Neuron (in vitro differentiated cells): ENCODE data around the gene AFF1.

Source experiments
- H2AFZ ChIP-seq: one replicate; pipeline ENCODE4 v1.6.1; 2013; ENCODE audit warnings: low read depth, mild to moderate bottlenecking, inconsistent platforms, low read length, moderate library complexity
- H3K27me3 ChIP-seq: one replicate; pipeline ENCODE4 v1.6.1; 2013; ENCODE audit warnings: low read length; ENCODE audit not compliant: insufficient read depth
- H3K36me3 ChIP-seq: one replicate; pipeline ENCODE4 v1.6.1; 2013; ENCODE audit warnings: low read length; ENCODE audit not compliant: insufficient read depth
- H3K4me1 ChIP-seq: one replicate; pipeline ENCODE4 v1.6.1; 2013; ENCODE audit warnings: low read length; ENCODE audit not compliant: insufficient read depth
- H3K4me3 ChIP-seq: 2 replicates; pipeline ENCODE4 v1.5.1; 2013; ENCODE audit warnings: mild to moderate bottlenecking, low read length, moderate library complexity
- H3K9me3 ChIP-seq: one replicate; pipeline ENCODE4 v1.6.1; 2013; ENCODE audit warnings: low read length

Gene AFF1

GRCh38 chr4:87093443-87094123 is 158.8 kb downstream of the AFF1 start:
- Histone ChIP-seq H3K4me3 (no peak overlapping the region), H3K4me1 (no peaks in the 10 kb centered on the region), H2AFZ (no peak overlapping the region), H3K27me3 (no peaks in the 10 kb centered on the region), H3K9me3 (no peaks in the 10 kb centered on the region), H3K36me3 (peaks cover 7% of the 10 kb centered on the region)

DNA sequence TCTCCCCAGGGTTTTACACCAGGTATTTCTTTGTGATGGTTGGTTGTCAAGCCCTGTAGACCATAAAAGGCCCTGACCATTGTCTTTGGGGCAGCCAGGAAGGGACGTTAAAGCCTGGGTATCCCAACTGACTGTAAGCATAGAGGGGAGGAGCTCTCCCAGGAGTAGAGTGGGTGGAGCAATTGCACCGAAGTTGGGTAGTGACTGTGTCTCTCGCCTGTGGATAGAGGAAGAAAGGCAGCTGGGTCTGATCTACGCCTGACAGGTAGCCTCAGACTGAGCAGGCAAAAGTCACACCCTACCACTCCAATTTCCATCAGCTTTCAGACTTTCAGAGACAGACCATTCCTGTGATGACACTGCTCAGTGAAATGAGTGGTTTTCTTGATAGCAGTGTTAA is 162.3 kb downstream of the AFF1 start:
- Histone ChIP-seq H3K36me3 (peaks cover 7% of the 10 kb centered on the region), H3K4me1 (no peaks in the 10 kb centered on the region), H3K9me3 (no peaks in the 10 kb centered on the region), H3K4me3 (no peak overlapping the region), H2AFZ (no peak overlapping the region), H3K27me3 (no peaks in the 10 kb centered on the region)

DNA sequence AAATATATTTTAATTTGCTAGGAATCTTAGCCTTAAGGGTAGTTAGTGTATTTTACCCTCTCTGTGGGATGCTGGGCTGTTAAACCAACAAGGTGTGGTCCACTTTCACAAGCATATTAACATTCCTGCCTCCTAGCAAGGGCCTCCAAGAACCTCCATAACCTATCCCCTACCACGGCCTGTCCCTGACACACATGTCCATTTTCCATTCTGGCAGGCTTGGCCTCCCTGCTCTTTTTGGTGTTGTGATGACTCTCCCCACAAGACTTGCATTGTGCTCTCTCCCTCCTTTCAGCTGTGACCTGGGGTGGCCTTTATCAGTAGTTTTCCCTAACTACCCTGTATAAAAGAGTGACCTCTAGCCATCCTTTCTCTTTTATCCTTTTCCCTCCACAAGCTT is 165.4 kb downstream of the AFF1 start:
- Histone ChIP-seq H3K27me3 (no peaks in the 10 kb centered on the region), H3K4me3 (no peak overlapping the region), H2AFZ (no peak overlapping the region), H3K36me3 (peaks cover 7% of the 10 kb centered on the region), H3K4me1 (no peaks in the 10 kb centered on the region), H3K9me3 (no peaks in the 10 kb centered on the region)

GRCh38 chr4:87101543-87102199 is 166.9 kb downstream of the AFF1 start:
- Histone ChIP-seq H3K36me3 (peaks cover 12% of the 10 kb centered on the region), H3K27me3 (no peaks in the 10 kb centered on the region), H3K4me3 (no peak overlapping the region), H3K4me1 (no peaks in the 10 kb centered on the region), H2AFZ (no peak overlapping the region), H3K9me3 (no peaks in the 10 kb centered on the region)

- no peak overlapping the region for H3K4me3 ChIP-seq
- H2AFZ ChIP-seq: no peak overlapping the region
- H3K27me3 ChIP-seq: no peaks in the 10 kb centered on the region
- no peaks in the 10 kb centered on the region for H3K9me3 ChIP-seq
- H3K36me3 ChIP-seq: peaks cover 14% of the 10 kb centered on the region
- peaks cover 4% of the 10 kb centered on the region for H3K4me1 ChIP-seq
Measured at GRCh38 chr4:87103086-87103485, 168.3 kb downstream of the AFF1 start.

- no peak overlapping the region for H2AFZ ChIP-seq
- no peak overlapping the region for H3K4me3 ChIP-seq
- peaks cover 11% of the 10 kb centered on the region for H3K4me1 ChIP-seq
- H3K9me3 ChIP-seq: no peaks in the 10 kb centered on the region
- H3K27me3 ChIP-seq: no peaks in the 10 kb centered on the region
- H3K36me3 ChIP-seq: peaks cover 21% of the 10 kb centered on the region
Measured at GRCh38 chr4:87103691-87104187, 168.9 kb downstream of the AFF1 start.

GRCh38 chr4:87105101-87105845 is 170.5 kb downstream of the AFF1 start:
- peaks cover 11% of the 10 kb centered on the region for H3K4me1 ChIP-seq
- H2AFZ ChIP-seq: no peak overlapping the region
- peaks cover 31% of the 10 kb centered on the region for H3K36me3 ChIP-seq
- H3K27me3 ChIP-seq: no peaks in the 10 kb centered on the region
- H3K9me3 ChIP-seq: no peaks in the 10 kb centered on the region
- no peak overlapping the region for H3K4me3 ChIP-seq

- Histone ChIP-seq H2AFZ (no peak overlapping the region), H3K27me3 (no peaks in the 10 kb centered on the region), H3K9me3 (no peaks in the 10 kb centered on the region), H3K4me1 (peaks cover 11% of the 10 kb centered on the region), H3K4me3 (no peak overlapping the region), H3K36me3 (peaks cover 38% of the 10 kb centered on the region)
Measured at GRCh38 chr4:87108142-87108546, 173.3 kb downstream of the AFF1 start.

DNA sequence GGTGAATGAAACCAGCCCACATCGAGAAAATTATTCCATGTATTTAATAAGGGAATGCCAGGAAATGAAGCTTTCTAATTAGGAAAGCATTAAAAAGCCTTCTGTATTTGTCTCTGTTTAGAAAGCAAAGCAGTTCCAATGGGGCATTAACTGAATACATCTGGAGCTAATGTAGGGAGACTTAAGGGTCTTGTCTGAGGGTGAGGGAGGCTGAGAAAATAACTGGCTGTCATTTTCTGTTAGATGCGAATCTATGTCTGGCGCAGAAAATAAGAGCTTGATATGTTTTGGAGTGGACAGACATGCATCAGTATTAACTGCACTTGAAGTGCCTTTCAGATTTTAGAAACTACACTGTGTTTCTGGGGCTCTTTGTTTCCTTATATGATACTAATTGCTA is 174.3 kb downstream of the AFF1 start:
- Histone ChIP-seq H2AFZ (no peak overlapping the region), H3K9me3 (no peaks in the 10 kb centered on the region), H3K4me3 (no peak overlapping the region), H3K4me1 (peaks cover 11% of the 10 kb centered on the region), H3K36me3 (peaks cover 43% of the 10 kb centered on the region), H3K27me3 (no peaks in the 10 kb centered on the region)

GRCh38 chr4:87109945-87110344 is 175.1 kb downstream of the AFF1 start:
- no peaks in the 10 kb centered on the region for H3K9me3 ChIP-seq
- H3K4me3 ChIP-seq: no peak overlapping the region
- H3K27me3 ChIP-seq: no peaks in the 10 kb centered on the region
- H2AFZ ChIP-seq: no peak overlapping the region
- H3K36me3 ChIP-seq: peaks cover 51% of the 10 kb centered on the region
- peaks cover 11% of the 10 kb centered on the region for H3K4me1 ChIP-seq

GRCh38 chr4:87112063-87112462 is 177.3 kb downstream of the AFF1 start:
- peaks cover 11% of the 10 kb centered on the region for H3K4me1 ChIP-seq
- no peaks in the 10 kb centered on the region for H3K27me3 ChIP-seq
- H3K9me3 ChIP-seq: no peaks in the 10 kb centered on the region
- no peak overlapping the region for H3K4me3 ChIP-seq
- peaks cover 66% of the 10 kb centered on the region for H3K36me3 ChIP-seq
- H2AFZ ChIP-seq: no peak overlapping the region

GRCh38 chr4:87114245-87115062 is 179.6 kb downstream of the AFF1 start:
- H3K36me3 ChIP-seq: peaks cover 70% of the 10 kb centered on the region
- H3K4me1 ChIP-seq: no peaks in the 10 kb centered on the region
- H3K4me3 ChIP-seq: no peak overlapping the region
- H3K27me3 ChIP-seq: no peaks in the 10 kb centered on the region
- H2AFZ ChIP-seq: no peak overlapping the region
- H3K9me3 ChIP-seq: no peaks in the 10 kb centered on the region
